Left hindlimb (tissue), 1 donor: ENCODE results near the gene ACTN3.
A peak's percentile ranks its signal among the peaks of the same experiment; 100 is the strongest.
"Not testable (repeated sequence)": the region's sequence is repeated elsewhere in the genome, so short reads cannot be mapped to it uniquely, and the experiment has no call there.

Source experiments
- DNase-seq: peaks from one replicate; pipeline ENCODE4 v3.0.0-alpha.2; 2018

ACTN3 gene

DNA sequence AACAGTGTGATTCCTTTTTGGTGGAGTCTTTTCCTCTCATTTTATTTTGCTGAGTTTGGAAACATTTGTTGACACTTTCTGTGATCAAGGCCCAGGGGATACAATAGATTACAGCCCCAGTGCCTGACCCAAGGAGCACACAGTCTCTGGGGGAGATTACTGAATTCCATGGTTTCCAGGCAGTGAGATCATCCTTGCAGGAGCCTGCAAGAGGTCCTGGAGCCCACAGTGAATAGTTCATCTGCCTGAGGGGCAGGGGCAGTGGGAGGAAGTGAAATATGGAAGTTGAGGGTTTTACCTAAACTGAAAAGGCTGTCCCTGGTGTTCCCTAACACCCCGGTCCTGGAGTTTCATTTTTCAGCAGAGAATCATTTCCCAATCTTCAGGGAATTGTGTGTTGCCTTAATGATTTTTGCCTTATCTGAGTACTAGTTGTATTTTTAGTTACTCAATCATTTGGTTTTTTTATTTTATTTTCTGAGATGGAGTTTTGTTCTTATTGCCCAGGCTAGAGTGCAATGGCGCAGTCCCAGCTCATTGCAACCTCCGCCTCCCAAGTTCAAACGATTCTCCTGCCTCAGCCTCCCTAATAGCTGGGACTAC is 54.0 kb downstream of the ACTN3 start:
- no peak for DNase-seq

DNA sequence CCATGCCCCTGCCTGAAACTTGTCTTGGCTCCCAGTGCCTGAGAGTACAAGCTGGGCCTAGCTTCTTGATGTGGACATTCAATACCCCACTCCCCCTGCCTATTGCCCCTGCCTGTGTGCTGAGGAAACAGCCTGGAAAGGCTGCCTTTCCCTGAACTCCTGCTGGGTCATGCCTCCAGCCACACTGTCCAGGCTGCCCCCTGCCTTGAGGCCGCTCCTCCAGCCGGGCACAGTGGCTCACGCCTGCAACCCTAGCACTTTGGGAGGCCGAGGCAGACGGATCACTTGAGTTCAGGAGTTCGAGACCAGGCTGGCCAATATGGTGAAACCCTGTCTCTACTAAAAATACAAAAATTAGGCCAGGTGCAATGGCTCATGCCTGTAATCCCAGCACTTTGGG is 56.4 kb downstream of the ACTN3 start:
- DNase-seq, result no peak

DNA sequence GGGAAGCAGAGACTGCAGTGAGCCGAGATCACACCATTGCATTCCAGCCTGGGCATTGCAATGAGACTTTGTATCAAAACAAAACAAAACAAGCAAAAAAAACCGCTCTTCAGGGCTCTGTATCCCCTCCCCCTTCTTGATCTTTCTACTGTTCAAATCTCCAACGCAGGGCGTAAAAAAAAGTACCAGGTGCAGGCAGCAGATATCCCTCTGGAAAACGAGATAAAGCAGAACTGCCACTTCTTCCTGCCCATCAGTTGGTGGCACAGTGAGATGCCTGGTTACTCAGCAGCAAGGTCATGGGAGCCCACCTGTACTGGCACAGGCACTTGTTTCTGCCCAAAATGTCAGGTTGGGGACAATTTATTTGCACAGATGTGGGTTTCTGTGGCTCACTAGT is 57.5 kb downstream of the ACTN3 start:
- no peak for DNase-seq

DNA sequence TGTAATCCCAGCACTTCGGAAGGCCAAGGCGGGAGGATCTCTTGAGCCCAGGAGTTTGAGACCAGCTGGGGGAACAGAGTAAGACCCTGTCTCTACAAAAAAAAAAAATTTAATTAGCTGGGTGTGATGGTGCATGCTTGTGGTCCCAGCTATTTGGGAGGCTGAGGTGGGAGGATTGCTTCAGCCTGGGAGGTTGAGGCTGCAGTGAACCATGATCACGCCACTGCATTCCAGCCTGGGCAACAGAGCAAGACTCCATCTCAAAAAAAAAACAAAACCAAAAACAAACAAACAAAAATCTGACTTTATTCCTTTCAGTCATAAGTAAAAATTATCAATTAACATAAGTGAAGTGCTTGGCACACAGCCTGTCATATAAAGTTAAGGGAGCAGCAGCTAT is 59.9 kb downstream of the ACTN3 start:
- not testable (repeated sequence) for DNase-seq

DNA sequence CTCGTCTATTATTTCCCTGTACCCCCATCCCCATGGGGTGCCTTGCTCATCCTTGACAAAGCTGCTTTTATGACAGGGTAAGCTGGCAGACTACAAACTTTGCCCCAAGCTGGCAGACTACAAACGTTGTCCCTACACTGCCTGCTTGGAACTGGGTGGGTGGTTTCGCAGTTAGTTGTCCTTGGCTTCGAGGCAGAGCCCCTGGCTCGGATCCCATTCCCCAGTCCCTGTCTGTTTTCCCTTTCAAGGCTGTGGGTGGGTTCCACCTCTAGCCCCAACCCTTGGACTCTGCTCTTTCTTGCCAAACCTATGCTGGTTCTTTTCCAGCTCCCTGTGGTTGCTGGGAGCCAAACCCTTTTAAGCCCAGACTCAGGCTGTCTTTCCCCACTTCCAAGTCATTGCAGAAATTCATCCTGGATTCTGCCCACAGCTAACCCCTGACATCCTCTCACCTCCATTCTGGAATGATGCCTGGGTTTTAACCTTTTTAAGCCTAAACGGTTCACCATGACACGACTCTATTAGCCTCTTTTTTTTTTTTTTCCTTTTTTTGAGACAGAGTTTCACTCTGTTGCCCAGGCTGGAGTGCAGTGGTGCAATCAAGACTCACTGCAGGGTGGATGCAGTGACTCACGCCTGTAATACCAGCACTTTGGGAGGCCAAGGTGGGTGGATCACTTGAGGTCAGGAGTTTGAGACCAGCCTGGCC is 60.6 kb downstream of the ACTN3 start:
- peak; percentile 88 for DNase-seq

- DNase-seq, result no peak
Measured at GRCh38 chr11:66609721-66610617, 63.3 kb downstream of the ACTN3 start.

DNA sequence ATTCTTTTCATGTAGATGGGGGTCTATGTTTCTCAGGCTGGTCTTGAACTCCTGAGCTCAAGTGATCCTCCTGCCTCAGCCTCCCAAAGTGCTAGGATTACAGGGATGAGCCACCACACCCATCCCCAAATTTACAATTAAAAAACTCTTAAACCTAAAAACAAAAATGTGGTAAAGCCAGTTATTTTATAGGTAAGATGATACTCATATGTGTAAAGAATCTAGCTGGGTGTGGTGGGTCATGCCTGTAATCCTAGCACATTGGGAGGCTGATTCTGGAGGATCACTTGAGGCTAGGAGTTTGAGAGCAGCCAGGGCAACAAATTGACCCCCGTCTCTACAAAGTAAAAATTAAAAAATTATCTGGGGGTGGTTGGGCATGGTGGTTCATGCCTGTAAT is 65.8 kb downstream of the ACTN3 start:
- no peak for DNase-seq
